Esophagus (tissue), 2 donors: ENCODE results near the gene GALR1. TPM values are rescaled to one million over a fixed set of nuclear protein-coding genes. Genes with fewer than 3 reads are reported as not detected.

Source experiments
- H3K27ac ChIP-seq, 2 donors: one replicate each; pipeline ENCODE4 v1.5.1; 2013; ENCODE audit warnings: low read depth in 2 of 2, mild to moderate bottlenecking in 2 of 2, inconsistent platforms in 1 of 2, low read length in 1 of 2, moderate library complexity in 1 of 2
- H3K27me3 ChIP-seq, 2 donors: one replicate each; pipeline ENCODE4 v1.6.1; 2013; ENCODE audit warnings: low read length in 2 of 2, control low read depth in 1 of 2, mild to moderate bottlenecking in 1 of 2; ENCODE audit not compliant: insufficient read depth in 2 of 2, control insufficient read depth in 1 of 2
- H3K36me3 ChIP-seq, 2 donors: one replicate each; pipeline ENCODE4 v1.6.1; 2013; ENCODE audit warnings: low read length in 1 of 2; ENCODE audit not compliant: control insufficient read depth in 2 of 2, insufficient read depth in 2 of 2
- H3K4me1 ChIP-seq, 2 donors: one replicate each; pipeline ENCODE4 v1.6.1; 2013; ENCODE audit warnings: low read length in 1 of 2; ENCODE audit not compliant: control insufficient read depth in 2 of 2, insufficient read depth in 2 of 2
- H3K4me3 ChIP-seq, 2 donors: one replicate each; pipeline ENCODE4 v1.5.1; 2013; ENCODE audit warnings: low read length in 2 of 2, mild to moderate bottlenecking in 2 of 2, low read depth in 1 of 2, moderate library complexity in 1 of 2
- H3K9me3 ChIP-seq, 2 donors: one replicate each; pipeline ENCODE4 v1.6.1; 2013; ENCODE audit warnings: mild to moderate bottlenecking in 2 of 2, low read depth in 1 of 2, low read length in 1 of 2, moderate library complexity in 1 of 2; ENCODE audit not compliant: control insufficient read depth in 2 of 2, insufficient read depth in 1 of 2
- WGBS, 2 donors: extraction: QIAGEN DNeasy Blood & Tissue Kit; methylation state at CpG; one replicate each; pipeline ENCODE4 v1.1.7; 2013; 5-methylcytosine and 5-hydroxymethylcytosine counted together
- polyA plus RNA-seq, 2 donors: library from polyadenylated mRNA; stranded (reverse); fragments of 200-250 nt; gene quantifications; one replicate each; pipeline ENCODE4 v1.2.3, GENCODE V29; 2013
- donor health status: healthy with polysubstance abuse.
- donor health status: Bipolar disorder and iron deficiency.

GALR1 gene
- polyA plus RNA-seq, 2 donors = under 0.01 TPM; not detected in 1

DNA sequence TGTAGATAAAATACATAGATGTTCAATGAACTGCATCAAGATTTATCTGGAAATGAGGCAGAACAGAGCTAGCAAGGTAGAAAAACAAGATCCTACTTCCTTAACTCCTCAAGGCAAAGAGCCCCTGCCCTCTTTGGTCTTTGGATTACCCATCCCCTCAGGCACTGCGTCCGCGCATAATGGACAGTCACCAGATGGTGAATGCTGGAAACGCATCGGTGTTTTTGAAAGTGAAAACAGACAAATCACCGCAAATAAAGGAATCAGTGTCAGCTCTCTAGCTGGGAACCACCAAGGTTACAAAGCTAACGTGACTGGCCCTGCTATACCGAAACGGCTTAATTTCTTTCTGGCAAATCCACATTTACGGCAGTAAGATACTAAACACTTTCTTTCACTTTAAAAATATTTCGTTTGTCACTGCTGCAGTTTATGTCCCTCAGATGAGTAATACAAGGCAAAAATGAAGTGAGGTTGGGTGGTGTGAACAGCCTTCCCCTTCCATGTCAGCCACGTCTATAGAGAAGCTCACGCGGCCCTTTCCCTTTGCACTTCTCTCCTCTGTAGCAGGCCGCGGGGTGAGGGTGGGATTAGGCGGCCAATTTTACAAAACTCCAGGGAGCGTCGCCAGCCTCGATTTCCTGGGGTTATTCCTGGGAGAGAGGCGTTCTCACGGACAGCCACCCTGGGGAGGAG, 627 bp upstream of the GALR1 start:
- WGBS, 2 donors = 4 to 5% methylated on average over 20 to 22 of the region's 22 CpGs
- H3K4me3 ChIP-seq = peak overlapping the region; percentile 6 to 25

DNA sequence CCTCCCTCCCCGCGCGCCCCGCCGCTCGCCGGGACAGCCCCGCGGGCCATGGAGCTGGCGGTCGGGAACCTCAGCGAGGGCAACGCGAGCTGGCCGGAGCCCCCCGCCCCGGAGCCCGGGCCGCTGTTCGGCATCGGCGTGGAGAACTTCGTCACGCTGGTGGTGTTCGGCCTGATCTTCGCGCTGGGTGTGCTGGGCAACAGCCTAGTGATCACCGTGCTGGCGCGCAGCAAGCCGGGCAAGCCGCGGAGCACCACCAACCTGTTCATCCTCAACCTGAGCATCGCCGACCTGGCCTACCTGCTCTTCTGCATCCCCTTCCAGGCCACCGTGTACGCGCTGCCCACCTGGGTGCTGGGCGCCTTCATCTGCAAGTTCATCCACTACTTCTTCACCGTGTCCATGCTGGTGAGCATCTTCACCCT, 865 bp downstream of the GALR1 start:
- Histone ChIP-seq H3K4me3 (no peak overlapping the region), H3K27me3 (peaks cover 4 to 21% of the 10 kb centered on the region in 2 donors)

More for the DNA sequence above, 627 bp upstream of the GALR1 start:
- H3K9me3 ChIP-seq = peaks cover 3 to 13% of the 10 kb centered on the region in 2 donors
- H3K27me3 ChIP-seq = peaks cover 4 to 21% of the 10 kb centered on the region in 2 donors
- H3K27ac ChIP-seq = no peak overlapping the region
- H3K36me3 ChIP-seq = no peaks in the 10 kb centered on the region
- peaks cover 8 to 13% of the 10 kb centered on the region in 2 donors for H3K4me1 ChIP-seq

DNA sequence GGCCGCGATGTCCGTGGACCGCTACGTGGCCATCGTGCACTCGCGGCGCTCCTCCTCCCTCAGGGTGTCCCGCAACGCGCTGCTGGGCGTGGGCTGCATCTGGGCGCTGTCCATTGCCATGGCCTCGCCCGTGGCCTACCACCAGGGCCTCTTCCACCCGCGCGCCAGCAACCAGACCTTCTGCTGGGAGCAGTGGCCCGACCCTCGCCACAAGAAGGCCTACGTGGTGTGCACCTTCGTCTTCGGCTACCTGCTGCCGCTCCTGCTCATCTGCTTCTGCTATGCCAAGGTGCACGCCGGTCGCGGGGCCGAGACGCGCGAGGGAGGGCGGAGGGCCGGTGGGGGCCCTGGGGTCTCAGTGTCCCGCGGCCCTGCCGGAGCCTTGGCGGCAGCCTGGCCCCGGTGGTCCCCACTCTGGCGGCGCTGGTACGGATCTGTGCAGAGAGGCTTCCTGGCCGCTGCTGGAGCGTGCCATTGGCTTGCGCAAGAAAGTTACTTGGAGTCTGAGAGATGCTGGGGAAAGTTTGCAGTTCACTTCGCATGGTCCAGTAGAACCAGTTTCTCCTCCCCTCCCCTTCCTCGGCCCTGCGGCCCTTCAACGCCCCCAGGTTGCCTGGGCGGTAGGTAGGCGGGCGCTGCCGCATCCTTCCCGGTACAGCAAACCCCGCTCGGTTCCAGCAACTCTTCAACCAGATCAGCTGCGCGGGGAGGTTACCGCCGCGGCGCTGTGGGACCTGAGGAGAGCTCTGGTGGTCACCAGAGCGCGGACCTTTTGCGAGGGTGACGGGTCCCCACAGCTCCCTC, 1.5 kb downstream of the GALR1 start:
- H3K27me3 ChIP-seq = peaks cover 4 to 21% of the 10 kb centered on the region in 2 donors
- H3K27ac ChIP-seq = no peak overlapping the region
- peaks cover 3 to 11% of the 10 kb centered on the region in 2 donors for H3K9me3 ChIP-seq
- WGBS, 2 donors = 4 to 7% methylated on average over 65 to 67 of the region's 67 CpGs
- peaks cover 8 to 13% of the 10 kb centered on the region in 2 donors for H3K4me1 ChIP-seq
- H3K36me3 ChIP-seq = no peaks in the 10 kb centered on the region
- H3K4me3 ChIP-seq = no peak overlapping the region

More for the DNA sequence above, 865 bp downstream of the GALR1 start:
- Histone ChIP-seq H3K9me3 (peaks cover 3 to 11% of the 10 kb centered on the region in 2 donors), H3K36me3 (no peaks in the 10 kb centered on the region), H3K27ac (no peak overlapping the region), H3K4me1 (peaks cover 8 to 13% of the 10 kb centered on the region in 2 donors)
- WGBS, 2 donors = 6 to 7% methylated on average over 35 to 40 of the region's 40 CpGs

DNA sequence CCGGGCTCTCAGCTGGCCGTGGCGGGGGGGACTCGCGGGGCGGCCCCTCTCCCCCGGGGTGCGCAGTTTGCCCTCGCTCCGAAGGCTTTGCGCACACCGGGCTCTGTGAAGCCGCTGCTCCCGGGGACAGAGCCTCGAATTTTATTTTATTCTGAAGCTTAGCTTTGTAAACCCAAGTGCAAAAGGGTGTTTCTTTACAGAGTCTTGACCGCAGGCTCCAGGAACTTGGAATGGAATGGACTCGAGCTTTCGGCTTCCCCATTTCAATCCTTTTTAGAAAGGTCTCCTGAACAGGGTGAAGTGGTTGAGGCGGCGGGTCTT, 2.0 kb downstream of the GALR1 start:
- 13 to 14% methylated on average over 20 of the region's 20 CpGs for WGBS, 2 donors
- H3K27me3 ChIP-seq = peaks cover 4 to 23% of the 10 kb centered on the region in 2 donors
- no peaks in the 10 kb centered on the region for H3K36me3 ChIP-seq
- H3K4me1 ChIP-seq = peaks cover 8 to 13% of the 10 kb centered on the region in 2 donors
- no peak overlapping the region for H3K27ac ChIP-seq
- no peak overlapping the region for H3K4me3 ChIP-seq
- peaks cover 3 to 11% of the 10 kb centered on the region in 2 donors for H3K9me3 ChIP-seq

DNA sequence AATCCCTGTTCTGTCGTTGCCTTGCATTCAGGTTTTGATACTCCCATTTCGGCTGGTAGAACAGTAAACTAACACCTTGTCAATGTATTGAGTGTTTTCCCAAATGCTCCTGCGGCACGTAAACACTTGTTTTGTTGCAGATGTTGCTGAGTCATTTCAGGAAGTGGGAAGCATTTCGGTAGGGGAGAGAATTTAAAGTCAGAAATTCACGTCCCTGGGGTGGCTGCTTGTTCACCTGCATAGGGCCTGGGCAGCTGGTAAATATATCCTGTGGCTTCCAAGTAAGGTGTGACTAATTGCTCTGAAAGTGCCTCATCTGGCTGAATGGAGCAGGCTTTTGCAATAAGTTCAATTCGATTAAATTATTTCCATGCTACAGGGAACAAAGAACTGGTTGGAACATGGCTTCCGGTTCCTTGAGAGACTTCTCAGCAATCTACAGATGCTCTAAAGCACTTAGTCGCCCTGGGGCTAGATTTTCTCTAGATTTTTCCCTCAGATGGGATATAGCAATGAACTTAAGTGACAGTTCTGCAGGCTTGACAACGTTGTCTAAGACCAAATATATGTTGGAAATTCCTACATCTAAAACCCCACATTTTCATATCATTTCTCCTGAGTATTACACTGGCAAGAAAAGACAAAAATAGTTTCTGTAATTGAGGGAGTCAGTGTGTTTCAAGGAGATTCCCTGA, 5.2 kb downstream of the GALR1 start:
- WGBS, 2 donors = 53 to 59% methylated on average over 10 of the region's 10 CpGs
- no peak overlapping the region for H3K27ac ChIP-seq
- H3K36me3 ChIP-seq = no peaks in the 10 kb centered on the region
- H3K9me3 ChIP-seq = peaks cover 5 to 10% of the 10 kb centered on the region in 2 donors
- H3K27me3 ChIP-seq = peaks cover 4 to 17% of the 10 kb centered on the region in 2 donors
- H3K4me1 ChIP-seq = peaks cover 1 to 9% of the 10 kb centered on the region in 2 donors
- H3K4me3 ChIP-seq = no peak overlapping the region

DNA sequence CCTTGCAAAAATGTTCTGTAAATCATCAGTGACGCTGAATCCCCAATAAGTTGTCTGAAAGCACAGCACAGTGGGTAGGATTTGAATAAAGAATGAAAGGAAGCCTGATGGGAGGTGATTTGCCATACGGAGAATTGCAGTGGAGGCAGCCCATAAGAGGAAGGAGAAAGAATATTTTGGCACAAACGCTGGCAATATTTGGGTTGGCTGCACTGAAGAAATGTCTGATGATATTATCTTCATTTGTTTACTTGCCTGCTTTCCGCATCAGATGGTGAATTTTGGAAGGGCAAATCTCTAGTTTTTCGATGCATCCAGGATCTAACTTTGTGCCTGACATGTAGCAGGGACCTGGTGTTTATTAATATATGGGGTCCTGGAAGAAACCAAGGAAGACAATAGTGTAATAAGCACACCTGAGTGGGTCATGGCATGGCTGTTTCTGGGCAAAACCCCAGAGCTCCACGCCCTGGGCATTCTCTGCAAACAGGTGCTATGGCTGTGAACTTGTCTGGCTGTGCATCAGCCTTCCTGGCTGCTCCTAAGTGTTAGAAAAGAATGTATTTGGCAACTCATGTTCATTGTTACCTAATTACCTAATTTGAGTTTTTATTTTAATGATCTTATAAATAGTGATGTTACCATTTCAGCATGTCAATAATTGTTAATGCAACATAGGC, 5.9 kb downstream of the GALR1 start:
- 59% methylated on average over 5 to 6 of the region's 6 CpGs for WGBS, 2 donors
- peaks cover 0 to 6% of the 10 kb centered on the region in 2 donors for H3K4me1 ChIP-seq
- no peaks in the 10 kb centered on the region for H3K36me3 ChIP-seq
- H3K27ac ChIP-seq = no peak overlapping the region
- H3K4me3 ChIP-seq = no peak overlapping the region
- H3K27me3 ChIP-seq = peaks cover 0 to 14% of the 10 kb centered on the region in 2 donors
- peaks cover 5 to 10% of the 10 kb centered on the region in 2 donors for H3K9me3 ChIP-seq

DNA sequence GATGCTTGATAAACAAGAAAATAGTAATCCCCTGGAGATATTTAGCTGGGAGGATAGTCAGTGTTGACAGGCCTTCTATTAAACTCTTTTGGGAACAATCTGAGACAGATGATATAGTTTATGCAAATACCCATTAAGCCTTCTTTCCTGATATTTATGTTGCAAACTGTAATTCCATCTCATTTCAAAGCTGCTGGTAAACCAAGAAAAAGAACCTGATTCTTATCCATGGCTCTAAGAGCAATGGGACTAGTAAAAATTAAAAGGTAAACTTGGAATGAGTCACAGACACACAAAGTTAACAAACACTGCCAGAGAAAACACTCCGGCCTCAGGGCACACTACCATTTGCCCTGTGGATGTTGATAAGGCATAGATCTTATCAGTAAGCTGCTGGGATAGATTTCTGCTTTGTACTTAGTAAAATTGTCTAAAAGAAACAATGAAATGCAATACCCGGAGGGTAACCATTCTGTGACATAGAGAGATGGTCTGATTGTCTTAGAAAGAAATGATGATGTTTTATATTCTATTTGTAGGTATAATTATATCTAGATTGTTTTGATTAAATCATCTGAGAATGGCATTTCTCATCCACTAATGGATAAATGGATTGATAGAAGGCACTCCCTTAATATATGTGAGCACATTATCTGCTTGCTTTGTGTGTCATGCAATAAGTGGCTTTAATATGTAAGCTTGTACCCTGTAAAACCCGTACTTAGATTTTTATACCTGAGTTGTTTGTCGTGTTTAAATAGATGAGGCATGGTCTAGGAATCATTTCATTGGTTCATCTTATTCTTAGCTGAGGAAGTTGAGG, 13.2 kb downstream of the GALR1 start:
- peaks cover 4 to 5% of the 10 kb centered on the region in 2 donors for H3K9me3 ChIP-seq
- H3K4me3 ChIP-seq = no peak overlapping the region
- peaks cover 0 to 3% of the 10 kb centered on the region in 2 donors for H3K27me3 ChIP-seq
- no peaks in the 10 kb centered on the region for H3K36me3 ChIP-seq
- H3K4me1 ChIP-seq = no peaks in the 10 kb centered on the region
- H3K27ac ChIP-seq = no peak overlapping the region
- WGBS, 2 donors = 57 to 62% methylated on average over 4 of the region's 4 CpGs

DNA sequence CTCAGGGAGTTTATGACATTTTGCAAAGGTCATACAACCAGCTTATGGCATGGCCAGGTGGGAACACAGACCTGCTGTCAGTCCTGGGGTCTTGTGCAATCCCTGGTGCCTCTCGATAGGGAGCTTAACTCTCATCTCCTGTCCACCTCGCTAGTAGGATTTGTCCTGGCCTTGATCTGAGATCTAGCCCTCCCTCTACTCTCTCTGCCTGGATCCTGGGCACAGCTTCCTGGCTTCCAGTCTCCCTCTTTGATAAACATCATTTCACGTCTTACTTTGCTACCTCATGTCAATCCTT, 13.8 kb downstream of the GALR1 start:
- peaks cover 0 to 4% of the 10 kb centered on the region in 2 donors for H3K27me3 ChIP-seq
- H3K4me3 ChIP-seq = no peak overlapping the region
- WGBS, 2 donors = 73 to 83% methylated on average over 3 of the region's 3 CpGs
- H3K36me3 ChIP-seq = no peaks in the 10 kb centered on the region
- H3K4me1 ChIP-seq = no peaks in the 10 kb centered on the region
- H3K9me3 ChIP-seq = peaks cover 3 to 5% of the 10 kb centered on the region in 2 donors
- H3K27ac ChIP-seq = no peak overlapping the region
